Naive thymus-derived CD8-positive, alpha-beta T cell (primary cell): ENCODE results near the gene DCT. TPM values are rescaled to one million over a fixed set of nuclear protein-coding genes. Genes with fewer than 3 reads are reported as not detected.

Experiments
- ATAC-seq, 2 donors: fragments of 150-1000 bp; cut with Tn5 transposase in 1 of 2; sonication (Bioruptor Pico), chemical (Tn5 transposase) in 1 of 2; 1 replicate in 1 of 2; 2 replicates in 1 of 2; pipeline ENCODE4 v1.10.0; 2021; ENCODE audit warnings: mild to moderate bottlenecking in 2 of 2, moderate library complexity in 2 of 2
- POLR2A ChIA-PET: fragments of 350-600 bp; sonication (Branson Sonifier 250); formaldehyde crosslinking; loops from one replicate; lab custom pipeline; 2021; ENCODE audit warnings: antibody characterized with exemption; lab: Charles Lee
- DNase-seq, 10 donors: peaks; one replicate each; pipeline versions ENCODE4 v3.0.0 to v3.0.0-alpha.2; 2020 to 2022
- H3K27ac Mint-ChIP-seq, 10 donors: one replicate each; pipeline ENCODE4 v1.8.0; 2020 to 2022; ENCODE audit warnings: mild to moderate bottlenecking in 10 of 10, mixed read lengths in 10 of 10, moderate library complexity in 4 of 10, inconsistent platforms in 1 of 10
- H3K27me3 Mint-ChIP-seq, 5 donors: one replicate each; pipeline ENCODE4 v1.8.0; 2021 to 2022; ENCODE audit warnings: mixed read lengths in 5 of 5
- H3K36me3 Mint-ChIP-seq, 3 donors: one replicate each; pipeline ENCODE4 v1.8.0; 2020 to 2022; ENCODE audit warnings: mixed read lengths in 3 of 3, mild to moderate bottlenecking in 2 of 3, inconsistent platforms in 1 of 3
- H3K4me1 Mint-ChIP-seq, 4 donors: one replicate each; pipeline ENCODE4 v1.8.0; 2021 to 2022; ENCODE audit warnings: mixed read lengths in 4 of 4
- H3K4me3 Mint-ChIP-seq, 10 donors: one replicate each; pipeline ENCODE4 v1.8.0; 2020 to 2022; ENCODE audit warnings: mild to moderate bottlenecking in 10 of 10, mixed read lengths in 10 of 10, moderate library complexity in 6 of 10, inconsistent platforms in 1 of 10
- H3K9me3 Mint-ChIP-seq, 9 donors: one replicate each; pipeline ENCODE4 v1.8.0; 2020 to 2022; ENCODE audit warnings: mixed read lengths in 9 of 9, mild to moderate bottlenecking in 3 of 9, inconsistent platforms in 1 of 9, moderate library complexity in 1 of 9
- polyA plus RNA-seq, 3 donors: library from polyadenylated mRNA; unstranded; fragments of 300-500 nt; fragmentation: Illumina TruSeq; gene quantifications; one replicate each; pipeline ENCODE4 v1.2.3, GENCODE V29; 2021
- total RNA-seq, 8 experiments: library from RNA in 2 of 8; stranded (reverse) in 2 of 8; gene quantifications; one replicate each; pipeline ENCODE4 v1.2.3 and lab custom pipeline; 2021 to 2026

Gene DCT
- total and polyA plus RNA-seq, 5 experiments from 2014 or later = 0.19 to 1.1 (median 0.92) TPM; not detected in 1

GRCh38 chr13:94494026-94494425, 14.5 kb upstream of the DCT start:
- DNase-seq (no peak), ATAC-seq (no peak)
- H3K27me3 Mint-ChIP-seq = no peaks in the 10 kb centered on the region
- POLR2A ChIA-PET = no interaction called here
- H3K27ac Mint-ChIP-seq = no peak overlapping the region
- H3K36me3 Mint-ChIP-seq = peaks cover 0 to 6% (median 0%) of the 10 kb centered on the region in 3 donors
- H3K4me3 Mint-ChIP-seq = no peak overlapping the region
- H3K4me1 Mint-ChIP-seq = no peaks in the 10 kb centered on the region
- H3K9me3 Mint-ChIP-seq = peaks cover 0 to 10% (median 0%) of the 10 kb centered on the region in 9 donors

DNA sequence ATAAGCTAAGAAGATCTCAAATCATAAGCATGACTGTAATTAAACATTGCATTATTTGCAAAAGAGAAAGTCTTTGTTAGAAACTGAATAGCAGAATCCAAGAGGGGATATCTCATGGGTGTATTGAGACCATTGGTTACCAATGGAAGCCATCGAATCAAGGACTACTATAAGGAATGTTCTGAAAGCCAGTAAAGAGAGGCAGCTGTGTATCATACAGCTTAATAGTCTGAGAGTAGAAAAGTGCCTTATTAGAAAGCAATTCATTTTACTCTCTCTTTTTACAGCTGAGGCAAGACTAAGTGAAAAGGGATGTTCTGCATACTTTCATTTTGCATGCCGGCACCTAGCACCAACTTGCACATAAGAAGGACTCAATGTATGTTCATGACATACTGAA, 7.6 kb upstream of the DCT start:
- POLR2A ChIA-PET = no interaction called here
- ATAC-seq = no peak
- Mint-ChIP-seq H3K36me3 (peaks cover 0 to 3% (median 0%) of the 10 kb centered on the region in 3 donors), H3K27me3 (peaks cover 0 to 7% (median 0%) of the 10 kb centered on the region in 5 donors), H3K4me3 (no peak overlapping the region), H3K9me3 (peaks cover 0 to 10% (median 0%) of the 10 kb centered on the region in 9 donors), H3K4me1 (no peaks in the 10 kb centered on the region), H3K27ac (peak overlapping the region in 1 of 10 donors; percentile 56)
- DNase-seq = no peak

- POLR2A ChIA-PET = interaction anchor here (0.6 kb wide), 1 partner anchor 12 kb away, joined by 4 read pairs; no protein-coding TSS in a partner anchor
- H3K36me3 Mint-ChIP-seq = no peaks in the 10 kb centered on the region
- H3K27ac Mint-ChIP-seq = no peak overlapping the region
- H3K27me3 Mint-ChIP-seq = peaks cover 0 to 8% (median 0%) of the 10 kb centered on the region in 5 donors
- no peaks in the 10 kb centered on the region for H3K9me3 Mint-ChIP-seq
- no peaks in the 10 kb centered on the region for H3K4me1 Mint-ChIP-seq
- DNase-seq (no peak), ATAC-seq (no peak)
- H3K4me3 Mint-ChIP-seq = no peak overlapping the region
Measured at GRCh38 chr13:94483970-94484369, 4.5 kb upstream of the DCT start.

- POLR2A ChIA-PET = no interaction called here
- peaks cover 0 to 8% (median 0%) of the 10 kb centered on the region in 5 donors for H3K27me3 Mint-ChIP-seq
- H3K9me3 Mint-ChIP-seq = no peaks in the 10 kb centered on the region
- ATAC-seq (no peak), DNase-seq (no peak)
- H3K36me3 Mint-ChIP-seq = no peaks in the 10 kb centered on the region
- H3K4me3 Mint-ChIP-seq = no peak overlapping the region
- no peak overlapping the region for H3K27ac Mint-ChIP-seq
- no peaks in the 10 kb centered on the region for H3K4me1 Mint-ChIP-seq
Measured at GRCh38 chr13:94481941-94482340, 2.5 kb upstream of the DCT start.

DNA sequence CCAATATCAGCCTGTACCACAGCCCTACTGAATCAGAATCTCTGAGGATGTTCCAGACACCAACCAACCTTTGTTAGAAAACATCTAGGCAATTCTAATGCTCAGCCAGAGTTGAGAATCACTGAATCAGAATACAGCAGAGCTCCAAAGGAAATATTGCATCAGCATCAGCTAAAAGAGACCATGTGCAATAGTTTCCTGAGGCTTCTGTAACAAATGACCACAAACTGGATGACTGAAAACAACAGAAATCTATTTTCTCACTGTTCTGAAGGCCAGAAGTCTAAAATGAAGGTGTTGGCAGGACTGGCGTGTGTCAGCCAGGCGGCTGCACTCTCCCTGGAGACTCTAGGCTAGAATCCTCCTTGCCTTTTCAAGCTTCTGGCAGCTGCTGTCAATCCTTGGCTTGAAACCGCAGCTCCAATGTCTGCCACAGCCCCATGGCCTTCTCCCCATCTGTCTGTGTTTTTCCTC, 1.2 kb upstream of the DCT start:
- Mint-ChIP-seq H3K27ac (no peak overlapping the region), H3K27me3 (peaks cover 0 to 8% (median 0%) of the 10 kb centered on the region in 5 donors), H3K9me3 (no peaks in the 10 kb centered on the region), H3K4me3 (no peak overlapping the region), H3K36me3 (no peaks in the 10 kb centered on the region), H3K4me1 (no peaks in the 10 kb centered on the region)
- ATAC-seq (no peak), DNase-seq (no peak)
- POLR2A ChIA-PET = no interaction called here

- POLR2A ChIA-PET = no interaction called here
- Mint-ChIP-seq H3K4me3 (no peak overlapping the region), H3K36me3 (no peaks in the 10 kb centered on the region), H3K27me3 (peaks cover 0 to 5% (median 0%) of the 10 kb centered on the region in 5 donors), H3K4me1 (no peaks in the 10 kb centered on the region), H3K27ac (peak overlapping the region in 1 of 10 donors; percentile 13), H3K9me3 (peaks cover 0 to 4% (median 0%) of the 10 kb centered on the region in 9 donors)
- ATAC-seq (no peak), DNase-seq (no peak)
Measured at GRCh38 chr13:94478913-94479312, 569 bp downstream of the DCT start.

GRCh38 chr13:94470126-94470525, 9.4 kb downstream of the DCT start:
- Mint-ChIP-seq H3K4me1 (no peaks in the 10 kb centered on the region), H3K36me3 (no peaks in the 10 kb centered on the region), H3K9me3 (peaks cover 0 to 1% (median 0%) of the 10 kb centered on the region in 9 donors), H3K27ac (no peak overlapping the region), H3K4me3 (no peak overlapping the region), H3K27me3 (peaks cover 0 to 1% (median 0%) of the 10 kb centered on the region in 5 donors)
- POLR2A ChIA-PET = no interaction called here
- ATAC-seq (no peak), DNase-seq (no peak)

- no peaks in the 10 kb centered on the region for H3K9me3 Mint-ChIP-seq
- no peak overlapping the region for H3K4me3 Mint-ChIP-seq
- no peaks in the 10 kb centered on the region for H3K27me3 Mint-ChIP-seq
- no peaks in the 10 kb centered on the region for H3K4me1 Mint-ChIP-seq
- POLR2A ChIA-PET = no interaction called here
- no peak overlapping the region for H3K27ac Mint-ChIP-seq
- no peaks in the 10 kb centered on the region for H3K36me3 Mint-ChIP-seq
- DNase-seq (no peak), ATAC-seq (no peak)
Measured at GRCh38 chr13:94464771-94465170, 14.7 kb downstream of the DCT start.

DNA sequence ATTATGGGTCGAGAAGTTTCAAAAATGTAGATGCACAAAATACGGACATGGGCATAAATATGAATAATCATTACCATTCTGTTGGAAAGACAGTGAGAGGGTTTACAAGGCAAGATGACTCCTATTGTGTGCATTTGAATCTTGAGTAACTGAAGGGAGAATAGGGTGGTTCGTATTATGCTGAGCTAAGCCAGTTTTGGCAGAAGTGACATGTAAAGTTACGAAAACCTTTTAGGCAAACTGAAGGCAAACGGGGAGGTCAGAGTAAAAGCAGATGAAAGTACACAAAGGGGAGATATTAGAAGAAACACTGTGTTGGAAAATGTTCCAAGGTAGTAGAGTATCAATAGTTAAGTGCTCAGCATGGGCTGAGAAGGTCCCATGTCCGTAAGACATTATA, 16.8 kb downstream of the DCT start:
- DNase-seq = no peak
- H3K27ac Mint-ChIP-seq = no peak overlapping the region
- H3K9me3 Mint-ChIP-seq = no peaks in the 10 kb centered on the region
- H3K27me3 Mint-ChIP-seq = peaks cover 0 to 3% (median 0%) of the 10 kb centered on the region in 5 donors
- H3K36me3 Mint-ChIP-seq = no peaks in the 10 kb centered on the region
- no peak for ATAC-seq
- H3K4me1 Mint-ChIP-seq = peaks cover 0 to 1% (median 0%) of the 10 kb centered on the region in 4 donors
- H3K4me3 Mint-ChIP-seq = no peak overlapping the region
- POLR2A ChIA-PET = no interaction called here

DNA sequence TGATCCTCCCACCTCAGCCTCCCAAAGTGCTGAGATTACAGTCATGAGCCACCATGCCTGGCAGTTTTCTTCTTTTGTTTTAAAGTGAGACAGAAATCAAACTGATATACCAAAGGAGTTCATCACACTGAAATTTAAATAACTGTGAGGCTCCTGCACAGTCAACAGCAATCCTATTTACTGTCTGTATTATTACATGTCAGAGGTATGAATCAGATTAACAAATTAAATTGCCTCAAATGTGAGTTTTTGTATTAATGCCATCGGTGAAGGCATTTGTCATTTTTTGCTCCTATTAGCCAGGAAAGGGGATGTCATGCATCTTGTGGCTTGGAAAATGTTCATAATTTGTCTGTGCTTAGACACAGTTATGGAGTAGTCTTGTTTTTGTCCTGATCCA, 20.4 kb downstream of the DCT start:
- H3K27me3 Mint-ChIP-seq = peaks cover 0 to 3% (median 0%) of the 10 kb centered on the region in 5 donors
- POLR2A ChIA-PET = no interaction called here
- ATAC-seq (no peak), DNase-seq (no peak)
- H3K4me1 Mint-ChIP-seq = peaks cover 0 to 1% (median 0%) of the 10 kb centered on the region in 4 donors
- no peak overlapping the region for H3K4me3 Mint-ChIP-seq
- no peak overlapping the region for H3K27ac Mint-ChIP-seq
- no peaks in the 10 kb centered on the region for H3K36me3 Mint-ChIP-seq
- H3K9me3 Mint-ChIP-seq = no peaks in the 10 kb centered on the region

GRCh38 chr13:94455414-94455813, 24.1 kb downstream of the DCT start:
- DNase-seq (no peak), ATAC-seq (no peak)
- H3K36me3 Mint-ChIP-seq = no peaks in the 10 kb centered on the region
- no peaks in the 10 kb centered on the region for H3K9me3 Mint-ChIP-seq
- peaks cover 0 to 1% (median 0%) of the 10 kb centered on the region in 4 donors for H3K4me1 Mint-ChIP-seq
- peaks cover 0 to 3% (median 0%) of the 10 kb centered on the region in 5 donors for H3K27me3 Mint-ChIP-seq
- H3K27ac Mint-ChIP-seq = no peak overlapping the region
- no peak overlapping the region for H3K4me3 Mint-ChIP-seq
- POLR2A ChIA-PET = no interaction called here

DNA sequence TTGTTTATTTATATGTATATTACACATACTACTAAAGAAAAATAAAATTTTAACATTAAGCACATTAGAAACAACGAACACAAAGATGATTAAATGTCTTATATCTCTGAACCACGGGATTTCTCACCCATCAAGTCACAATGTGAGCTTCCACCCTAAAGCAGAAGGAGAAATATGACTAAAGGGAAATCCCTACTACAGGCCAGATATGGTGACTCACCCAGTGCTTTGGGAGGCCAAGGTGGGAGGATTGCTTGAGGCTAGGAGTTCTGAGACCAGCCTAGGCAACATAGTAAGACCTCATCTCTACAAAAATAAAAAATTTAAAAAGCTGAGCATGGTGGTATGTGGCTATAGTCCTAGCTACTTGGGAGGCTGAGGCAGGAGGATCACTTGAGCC, 24.6 kb downstream of the DCT start:
- Mint-ChIP-seq H3K27me3 (peaks cover 0 to 3% (median 0%) of the 10 kb centered on the region in 5 donors), H3K9me3 (no peaks in the 10 kb centered on the region), H3K4me1 (peaks cover 0 to 1% (median 0%) of the 10 kb centered on the region in 4 donors), H3K36me3 (peaks cover 0 to 2% (median 0%) of the 10 kb centered on the region in 3 donors), H3K27ac (no peak overlapping the region), H3K4me3 (no peak overlapping the region)
- ATAC-seq = no peak
- POLR2A ChIA-PET = no interaction called here
- no peak for DNase-seq

GRCh38 chr13:94454334-94454733, 25.1 kb downstream of the DCT start:
- Mint-ChIP-seq H3K27ac (no peak overlapping the region), H3K4me3 (no peak overlapping the region), H3K27me3 (peaks cover 0 to 3% (median 0%) of the 10 kb centered on the region in 5 donors), H3K4me1 (peaks cover 0 to 1% (median 0%) of the 10 kb centered on the region in 4 donors), H3K36me3 (peaks cover 0 to 5% (median 0%) of the 10 kb centered on the region in 3 donors), H3K9me3 (no peaks in the 10 kb centered on the region)
- DNase-seq (no peak), ATAC-seq (no peak)
- POLR2A ChIA-PET = no interaction called here

- H3K9me3 Mint-ChIP-seq = no peaks in the 10 kb centered on the region
- no peak for DNase-seq
- H3K4me1 Mint-ChIP-seq = peaks cover 0 to 2% (median 0%) of the 10 kb centered on the region in 4 donors
- POLR2A ChIA-PET = no interaction called here
- no peak overlapping the region for H3K27ac Mint-ChIP-seq
- no peak overlapping the region for H3K4me3 Mint-ChIP-seq
- peaks cover 0 to 7% (median 0%) of the 10 kb centered on the region in 3 donors for H3K36me3 Mint-ChIP-seq
- no peak for ATAC-seq
- peaks cover 0 to 8% (median 4%) of the 10 kb centered on the region in 5 donors for H3K27me3 Mint-ChIP-seq
Measured at GRCh38 chr13:94444826-94445225, 34.7 kb downstream of the DCT start.
